GM12873 (cell line): ENCODE results near the gene COX18.

ENCODE experiments used
- TF ChIP-seq, protein P1 (sequence below): IDR thresholded peaks from 2 replicates; pipeline ENCODE4 v1.5.1; 2012; ENCODE audit warnings: low read depth, mild to moderate bottlenecking, moderate library complexity, low read length, control low read depth; ENCODE audit not compliant: insufficient read depth; ENCODE audit errors: missing control alignments

Gene COX18

DNA sequence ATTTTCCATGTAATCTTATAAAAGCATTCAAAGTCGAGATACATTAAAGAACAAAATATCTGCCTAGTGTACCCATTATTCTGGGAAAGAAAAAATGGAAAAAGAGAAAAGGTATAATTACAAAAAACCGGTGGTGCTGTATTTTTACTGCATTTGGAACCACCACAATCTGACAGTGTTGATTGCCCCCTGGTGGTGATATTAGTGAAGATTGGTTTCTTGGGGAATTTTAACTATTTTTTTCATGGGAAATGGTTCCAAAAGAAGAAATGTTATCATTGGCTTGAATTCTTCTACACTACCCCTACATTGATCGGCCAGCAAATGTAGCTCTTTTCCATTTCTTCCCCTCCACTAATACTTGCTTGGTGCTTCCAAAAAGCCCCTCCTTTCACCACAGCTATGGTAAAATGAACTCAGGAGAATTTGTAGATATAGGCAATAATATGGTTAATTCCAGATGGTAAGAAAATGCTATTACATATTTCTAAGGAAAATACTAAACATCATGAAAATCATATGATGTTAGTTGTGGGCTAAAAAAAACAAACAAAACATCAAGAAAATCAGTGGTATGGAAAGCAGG is 50.0 kb downstream of the COX18 start:
- TF ChIP-seq, protein P1, sequence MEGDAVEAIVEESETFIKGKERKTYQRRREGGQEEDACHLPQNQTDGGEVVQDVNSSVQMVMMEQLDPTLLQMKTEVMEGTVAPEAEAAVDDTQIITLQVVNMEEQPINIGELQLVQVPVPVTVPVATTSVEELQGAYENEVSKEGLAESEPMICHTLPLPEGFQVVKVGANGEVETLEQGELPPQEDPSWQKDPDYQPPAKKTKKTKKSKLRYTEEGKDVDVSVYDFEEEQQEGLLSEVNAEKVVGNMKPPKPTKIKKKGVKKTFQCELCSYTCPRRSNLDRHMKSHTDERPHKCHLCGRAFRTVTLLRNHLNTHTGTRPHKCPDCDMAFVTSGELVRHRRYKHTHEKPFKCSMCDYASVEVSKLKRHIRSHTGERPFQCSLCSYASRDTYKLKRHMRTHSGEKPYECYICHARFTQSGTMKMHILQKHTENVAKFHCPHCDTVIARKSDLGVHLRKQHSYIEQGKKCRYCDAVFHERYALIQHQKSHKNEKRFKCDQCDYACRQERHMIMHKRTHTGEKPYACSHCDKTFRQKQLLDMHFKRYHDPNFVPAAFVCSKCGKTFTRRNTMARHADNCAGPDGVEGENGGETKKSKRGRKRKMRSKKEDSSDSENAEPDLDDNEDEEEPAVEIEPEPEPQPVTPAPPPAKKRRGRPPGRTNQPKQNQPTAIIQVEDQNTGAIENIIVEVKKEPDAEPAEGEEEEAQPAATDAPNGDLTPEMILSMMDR, result peak; percentile 58

DNA sequence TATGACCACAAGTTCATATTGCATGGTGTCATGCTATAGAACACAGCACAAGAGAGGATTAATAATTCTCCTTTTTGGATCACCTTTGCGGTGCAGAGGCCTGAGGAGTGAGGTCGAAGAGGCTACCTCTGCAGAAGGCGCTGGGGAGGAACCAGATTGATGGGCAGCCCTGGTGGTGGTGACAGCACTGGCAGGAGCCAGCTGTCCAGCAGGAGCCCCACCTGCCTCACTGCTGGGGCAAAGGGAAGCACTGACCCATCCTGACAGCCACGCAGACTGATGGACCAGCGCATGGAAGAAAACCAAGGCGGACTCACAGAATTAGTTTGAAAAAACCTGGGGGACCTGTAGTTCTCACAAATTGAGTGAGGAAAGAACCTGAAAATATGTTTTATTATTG is 50.9 kb downstream of the COX18 start:
- TF ChIP-seq, protein P1, result no peak

DNA sequence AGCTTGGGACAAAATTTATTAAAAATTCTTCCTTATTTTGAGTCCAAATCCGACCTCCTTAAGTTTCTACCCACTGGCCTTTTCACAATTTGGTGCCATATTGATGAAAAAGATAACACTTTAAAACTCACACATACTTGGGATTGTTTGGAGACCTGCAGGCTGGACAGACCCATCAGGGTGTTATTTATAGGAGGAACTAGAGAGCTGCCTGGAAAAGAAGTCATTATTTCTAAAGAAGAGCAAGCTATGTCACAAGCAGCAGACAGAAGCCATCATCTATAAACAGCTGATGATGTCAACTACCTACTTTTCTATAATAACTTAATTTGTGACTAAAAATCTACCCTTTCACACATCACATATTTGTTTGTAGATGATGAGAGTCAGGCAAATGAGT is 56.2 kb downstream of the COX18 start:
- TF ChIP-seq, protein P1, result no peak

DNA sequence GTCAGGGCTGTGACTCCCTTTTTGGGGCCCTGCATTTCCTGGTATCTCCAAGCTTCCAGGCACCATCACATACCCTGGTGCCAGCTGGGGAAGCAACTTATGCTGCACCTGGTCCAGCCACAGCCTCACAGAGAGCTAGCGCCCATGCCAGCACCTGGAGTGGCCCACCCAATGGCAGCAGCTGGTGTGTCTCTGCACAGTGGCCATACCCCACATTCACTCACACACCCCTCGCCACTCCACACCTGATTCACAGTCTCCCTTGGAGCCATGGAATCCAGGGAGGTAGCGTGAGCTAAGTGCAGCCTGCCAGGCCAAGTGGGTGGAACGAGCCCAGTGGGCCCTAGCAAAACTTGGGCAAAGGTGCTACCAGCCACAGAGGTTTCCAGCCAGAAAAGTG is 56.8 kb downstream of the COX18 start:
- TF ChIP-seq, protein P1, result no peak

DNA sequence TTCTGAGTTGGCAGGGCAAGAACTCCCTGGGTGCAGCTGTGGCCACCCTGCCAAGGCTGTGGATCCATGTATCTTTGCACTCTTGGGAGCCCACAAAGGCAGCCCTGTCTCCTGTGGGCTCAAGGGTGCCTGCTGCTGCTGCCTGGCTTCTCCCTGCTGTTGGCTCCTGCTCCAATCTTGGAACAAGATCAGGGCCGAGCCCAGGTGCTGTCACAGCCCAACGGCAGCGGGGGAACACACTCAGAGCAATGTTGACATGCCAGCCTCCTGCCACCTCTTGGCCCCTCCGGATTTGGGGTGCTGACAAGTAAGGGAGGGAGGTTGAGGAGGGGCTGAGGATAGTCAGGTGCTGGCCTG is 57.9 kb downstream of the COX18 start:
- TF ChIP-seq, protein P1, result no peak

DNA sequence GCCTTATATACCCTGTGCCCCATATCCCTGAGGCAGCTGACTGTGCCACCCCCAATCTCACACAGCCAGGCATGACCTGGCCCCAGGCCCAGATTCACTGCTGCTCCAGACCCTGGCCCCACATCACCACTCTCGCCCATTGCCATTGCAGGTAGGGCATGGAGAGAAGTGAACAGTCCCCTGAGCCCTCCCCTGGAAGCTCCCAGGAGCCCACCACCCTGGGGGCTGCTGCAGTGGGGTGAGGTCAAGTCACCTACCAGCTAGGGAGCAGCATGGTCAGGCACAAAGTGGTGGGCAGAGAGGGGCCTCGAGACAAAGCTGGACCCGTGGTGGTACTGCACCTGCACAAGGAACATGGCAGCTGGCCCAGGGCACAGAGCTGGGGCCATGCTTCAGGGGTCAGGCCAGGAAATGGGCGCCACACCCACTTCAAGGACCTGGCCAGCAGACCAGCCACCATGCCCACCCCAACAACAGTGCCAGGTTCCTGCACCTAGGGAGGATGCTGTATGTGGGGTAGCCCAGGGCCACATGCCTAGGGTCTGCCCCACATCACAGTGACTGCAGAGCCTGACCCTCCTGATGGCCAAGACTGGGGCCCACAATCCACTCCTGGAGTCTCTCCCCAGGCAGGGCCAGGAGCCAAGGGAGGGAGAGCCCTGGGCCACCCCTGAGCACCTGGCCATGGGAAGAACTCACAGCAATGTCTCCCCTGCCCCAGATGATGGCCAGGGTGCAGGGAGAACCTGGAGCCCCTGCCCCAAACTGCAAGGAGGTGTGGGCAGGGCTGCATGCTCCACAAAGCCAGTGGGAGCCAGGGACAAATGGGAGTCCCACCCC is 58.5 kb downstream of the COX18 start:
- TF ChIP-seq, protein P1, result no peak

DNA sequence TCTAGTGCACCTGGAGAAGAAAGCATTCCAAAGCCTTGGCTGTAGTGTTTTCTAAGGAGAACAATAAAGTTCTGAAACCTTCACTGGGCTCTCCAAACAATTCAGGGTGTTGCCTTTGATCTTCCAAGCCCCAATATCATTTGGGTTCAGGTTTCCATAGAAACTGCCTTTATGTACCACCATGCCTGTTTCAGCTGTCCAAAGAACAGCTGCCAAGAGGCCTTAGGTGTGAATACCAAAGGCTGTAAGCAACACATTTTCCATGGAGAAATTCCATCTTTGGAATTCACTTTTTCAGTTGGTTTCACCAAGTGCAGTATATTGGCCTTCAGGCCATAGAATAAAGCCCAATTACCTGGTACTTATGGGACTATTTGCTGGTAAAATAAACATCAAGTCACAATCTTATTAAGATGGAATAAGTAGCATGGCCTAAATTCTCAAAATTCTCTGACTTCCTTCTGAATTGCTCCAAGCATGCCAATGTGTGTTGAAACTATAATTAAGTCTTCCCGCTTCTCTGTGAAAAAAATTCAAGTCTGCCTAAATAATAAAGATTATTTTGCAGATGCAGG is 61.9 kb downstream of the COX18 start:
- TF ChIP-seq, protein P1, result no peak
